Stimulated activated CD4-positive, alpha-beta T cell treated with anti-CD3 and anti-CD28 coated beads, Interleukin-4, amount 100 ng/mL, for 4 hours (primary cell): Measurements from ENCODE around the gene ALG14.
"Not testable (repeated sequence)": the region's sequence is repeated elsewhere in the genome, so short reads cannot be mapped to it uniquely, and the experiment has no call there.

ENCODE experiments used
- DNase-seq, 2 experiments: peaks; one replicate each; pipeline ENCODE4 v3.0.0-alpha.2; 2020

ALG14 gene

GRCh38 chr1:95072532-95073419 is at the start of gene ALG14:
Gene ALG14 (minus strand): TSS chr1:95072951. CDS start chr1:95072898, 53 bp downstream.
- DNase-seq, result peak; percentile 87 to 90

GRCh38 chr1:95122151-95122697 is 49.5 kb upstream of the ALG14 start:
- no peak for DNase-seq

- DNase-seq, result no peak
These were observed 46.5 kb upstream of the ALG14 start for GRCh38 chr1:95119273-95119672.

GRCh38 chr1:95118710-95119109 is 46.0 kb upstream of the ALG14 start:
- DNase-seq, result no peak

GRCh38 chr1:95118067-95118499 is 45.3 kb upstream of the ALG14 start:
- peak; percentile 8 to 15 for DNase-seq

GRCh38 chr1:95117207-95118066 is 44.7 kb upstream of the ALG14 start, which contains the start of gene TLCD4:
Gene TLCD4 (plus strand): TSS chr1:95117355. CDS start chr1:95143902, 26,547 bp downstream.
- peak; percentile 30 to 34 for DNase-seq

GRCh38 chr1:95116580-95117206 is 43.9 kb upstream of the ALG14 start:
- peak; percentile 27 to 54 for DNase-seq

GRCh38 chr1:95115708-95116137 is 43.0 kb upstream of the ALG14 start:
- DNase-seq, result no peak

- DNase-seq, result no peak
These were observed 40.9 kb upstream of the ALG14 start for GRCh38 chr1:95113684-95114083.

- no peak for DNase-seq
These were observed 38.3 kb upstream of the ALG14 start for GRCh38 chr1:95111014-95111413.

GRCh38 chr1:95108792-95109191 is 36.0 kb upstream of the ALG14 start:
- DNase-seq, result no peak

- no peak for DNase-seq
These were observed 25.4 kb upstream of the ALG14 start for GRCh38 chr1:95098196-95098595.

GRCh38 chr1:95097426-95097825 is 24.7 kb upstream of the ALG14 start:
- DNase-seq, result no peak

- DNase-seq, result no peak
These were observed 23.6 kb upstream of the ALG14 start for GRCh38 chr1:95096218-95096841.

GRCh38 chr1:95095833-95096217 is 23.1 kb upstream of the ALG14 start:
- no peak for DNase-seq

GRCh38 chr1:95094923-95095322 is 22.2 kb upstream of the ALG14 start:
- DNase-seq, result no peak

GRCh38 chr1:95093296-95093695 is 20.5 kb upstream of the ALG14 start:
- DNase-seq, result no peak

GRCh38 chr1:95092891-95093290 is 20.1 kb upstream of the ALG14 start:
- not testable (repeated sequence) for DNase-seq

- DNase-seq, result not testable (repeated sequence)
These were observed 18.5 kb upstream of the ALG14 start for GRCh38 chr1:95091290-95091689.

- no peak for DNase-seq
These were observed 17.0 kb upstream of the ALG14 start for GRCh38 chr1:95089650-95090287.

GRCh38 chr1:95088303-95088702 is 15.6 kb upstream of the ALG14 start:
- DNase-seq, result no peak
